SK-N-SH (cell line): ENCODE measurements around the gene RRBP1. TPM values are rescaled to one million over a fixed set of nuclear protein-coding genes. Genes with fewer than 3 reads are reported as not detected.
A peak's percentile ranks its signal among the peaks of the same experiment; 100 is the strongest.

Experiments
- CTCF ChIA-PET: fragments of 300-600, 350-600 bp; formaldehyde crosslinking; extraction: SDS; loops from one replicate; lab custom pipeline; 2021; lab: Yijun Ruan, JAX
- POLR2A ChIA-PET: fragments of 350-600 bp; sonication (Branson Sonifier 250); formaldehyde crosslinking; extraction: SDS; loops from one replicate; lab custom pipeline; 2020; ENCODE audit warnings: antibody characterized with exemption, inconsistent platforms; lab: Yijun Ruan, JAX
- DNase-seq: peaks from one replicate; pipeline ENCODE4 v3.0.0; 2012
- H2AFZ ChIP-seq: fragments of 200-600 bp; sonication (generic); 2 replicates; pipeline ENCODE4 v1.8.1; 2016; ENCODE audit warnings: antibody characterized with exemption, mild to moderate bottlenecking, low read depth
- H3F3A ChIP-seq: fragments of 200-600 bp; sonication (generic); replicated peaks from 2 replicates; pipeline ENCODE3; 2016; ENCODE audit warnings: antibody characterized with exemption, mild to moderate bottlenecking; ENCODE audit not compliant: insufficient read depth
- H3K27ac ChIP-seq, 2 experiments: fragments of 200-500 bp in 1 of 2; fragments of 200-600 bp in 1 of 2; sonication (Bioruptor generic) in 1 of 2; sonication (generic), shearing (Covaris generic) in 1 of 2; 2 replicates each; pipeline versions ENCODE4 v1.5.1 to v1.6.1; 2014 to 2016; ENCODE audit warnings: low read depth in 2 of 2, inconsistent platforms in 1 of 2, low read length in 1 of 2, mild to moderate bottlenecking in 1 of 2, mixed read lengths in 1 of 2
- H3K27me3 ChIP-seq: fragments of 200-600 bp; sonication (generic), shearing (Covaris generic); 2 replicates; pipeline ENCODE4 v1.6.1; 2016; ENCODE audit warnings: mixed run types; ENCODE audit not compliant: insufficient read depth
- H3K36me3 ChIP-seq, 2 experiments: fragments of 200-500 bp in 1 of 2; fragments of 200-600 bp in 1 of 2; sonication (Bioruptor generic) in 1 of 2; sonication (generic) in 1 of 2; replicated peaks in 1 of 2; 2 replicates each; pipeline versions ENCODE3 to v1.5.1; 2014 to 2016; ENCODE audit warnings: low read length in 1 of 2, mild to moderate bottlenecking in 1 of 2; ENCODE audit not compliant: insufficient read depth in 2 of 2, control insufficient read depth in 1 of 2
- H3K4me1 ChIP-seq, 2 experiments: fragments of 200-500 bp in 1 of 2; fragments of 200-600 bp in 1 of 2; sonication (Bioruptor generic) in 1 of 2; sonication (generic), shearing (Covaris generic) in 1 of 2; 2 replicates each; pipeline versions ENCODE4 v1.5.1 to v1.6.1; 2014 to 2016; ENCODE audit warnings: low read depth in 1 of 2, low read length in 1 of 2, mixed run types in 1 of 2; ENCODE audit not compliant: insufficient read depth in 2 of 2, control insufficient read depth in 1 of 2
- H3K4me2 ChIP-seq: fragments of 200-600 bp; sonication (generic), shearing (Covaris generic); 2 replicates; pipeline ENCODE4 v1.6.1; 2017; ENCODE audit warnings: mixed run types
- H3K4me3 ChIP-seq, 2 experiments: fragments of 200-500 bp in 1 of 2; fragments of 200-600 bp in 1 of 2; sonication (Bioruptor generic) in 1 of 2; sonication (generic), shearing (Covaris generic) in 1 of 2; 2 replicates each; pipeline versions ENCODE4 v1.5.1 to v1.8.1; 2014 to 2016; ENCODE audit warnings: low read depth in 2 of 2, inconsistent platforms in 1 of 2, low read length in 1 of 2, mild to moderate bottlenecking in 1 of 2, mixed read lengths in 1 of 2, moderate library complexity in 1 of 2
- H3K79me2 ChIP-seq: fragments of 200-600 bp; sonication (generic); 2 replicates; pipeline ENCODE4 v1.8.1; 2017; ENCODE audit warnings: mild to moderate bottlenecking; ENCODE audit not compliant: insufficient read depth
- H3K9ac ChIP-seq: fragments of 200-600 bp; sonication (generic); 2 replicates; pipeline ENCODE4 v1.6.1; 2017; ENCODE audit warnings: mixed run types
- H3K9me2 ChIP-seq: fragments of 200-600 bp; sonication (generic); 2 replicates; pipeline ENCODE4 v1.6.1; 2017; ENCODE audit warnings: mixed run types
- H3K9me3 ChIP-seq: fragments of 200-600 bp; sonication (generic); 2 replicates; pipeline ENCODE4 v1.6.1; 2017; ENCODE audit warnings: mixed run types, mild to moderate bottlenecking, moderate library complexity
- H4K20me1 ChIP-seq: fragments of 200-600 bp; sonication (generic); 2 replicates; pipeline ENCODE4 v1.6.1; 2017; ENCODE audit warnings: mild to moderate bottlenecking, mixed run types; ENCODE audit not compliant: insufficient read depth
- ELF1 ChIP-seq: IDR thresholded peaks from 2 replicates; pipeline ENCODE4 v1.4.0; 2012
- EP300 ChIP-seq, 2 experiments: IDR thresholded peaks; 2 replicates each; pipeline versions ENCODE4 v1.4.0 to v1.6.1; 2012; ENCODE audit warnings: borderline replicate concordance in 1 of 2, low read depth in 1 of 2, low read length in 1 of 2
- EZH2phosphoT487 ChIP-seq: fragments of 200-600 bp; sonication (generic); IDR thresholded peaks from 2 replicates; pipeline ENCODE4 v1.6.1; 2017; ENCODE audit warnings: low read depth, mixed run types, mild to moderate bottlenecking, antibody characterized with exemption, moderate library complexity, borderline replicate concordance
- FOSL2 ChIP-seq: IDR thresholded peaks from 2 replicates; pipeline ENCODE4 v1.4.0; 2012; ENCODE audit warnings: low read depth, mild to moderate bottlenecking, moderate library complexity, borderline replicate concordance
- FOXM1 ChIP-seq: IDR thresholded peaks from 2 replicates; pipeline ENCODE4 v1.4.0; 2012; ENCODE audit warnings: low read depth, mild to moderate bottlenecking
- NFIC ChIP-seq: IDR thresholded peaks from 2 replicates; pipeline ENCODE4 v1.4.0; 2012; ENCODE audit warnings: borderline replicate concordance
- RAD21 ChIP-seq: IDR thresholded peaks from 2 replicates; pipeline ENCODE4 v1.6.1; 2012; ENCODE audit warnings: mild to moderate bottlenecking, low read length
- RCOR1 ChIP-seq: fragments of 150-350 bp; IDR thresholded peaks from 2 replicates; pipeline ENCODE4 v1.6.1; 2017; ENCODE audit warnings: antibody characterized with exemption, low read length
- RFX5 ChIP-seq: IDR thresholded peaks from 2 replicates; pipeline ENCODE4 v1.6.1; 2012; ENCODE audit warnings: mild to moderate bottlenecking, improper control_type of control experiment, low read length
- SIN3A ChIP-seq: IDR thresholded peaks from 2 replicates; pipeline ENCODE4 v1.6.1; 2012; ENCODE audit warnings: low read depth, mild to moderate bottlenecking, low read length, moderate library complexity, borderline replicate concordance
- TAF1 ChIP-seq: IDR thresholded peaks from 2 replicates; pipeline ENCODE4 v1.6.1; 2012; ENCODE audit warnings: low read depth, mild to moderate bottlenecking, low read length, moderate library complexity, borderline replicate concordance
- TEAD4 ChIP-seq: IDR thresholded peaks from 2 replicates; pipeline ENCODE4 v1.4.0; 2012; ENCODE audit warnings: mild to moderate bottlenecking, borderline replicate concordance; ENCODE audit not compliant: insufficient read depth
- YY1 ChIP-seq: IDR thresholded peaks from 2 replicates; pipeline ENCODE4 v1.4.0; 2012; ENCODE audit warnings: low read depth, mild to moderate bottlenecking
- WGBS: methylation state at CpG from one replicate; pipeline ENCODE4 v1.1.6; 2017; ENCODE audit warnings: low lambda C conversion rate; 5-methylcytosine and 5-hydroxymethylcytosine counted together
- polyA plus RNA-seq, 3 experiments: library from polyadenylated mRNA; depleted of rRNA; stranded (reverse); fragments of >200 nt; gene quantifications; 2 replicates each; pipeline ENCODE4 v1.2.3, GENCODE V29; 2012
- TF ChIP-seq, protein P1 (sequence below): IDR thresholded peaks from 2 replicates; pipeline ENCODE4 v1.4.0; 2012; ENCODE audit warnings: low read depth
- TF ChIP-seq, protein P2 (sequence below): fragments of 200-600 bp; sonication (generic); IDR thresholded peaks from 2 replicates; pipeline ENCODE4 v1.6.1; 2017; ENCODE audit warnings: antibody characterized with exemption, mild to moderate bottlenecking, moderate library complexity
- TF ChIP-seq, protein P3 (sequence below): IDR thresholded peaks from 2 replicates; pipeline ENCODE4 v1.6.1; 2012; ENCODE audit warnings: mild to moderate bottlenecking, low read depth, low read length, moderate library complexity
- TF ChIP-seq, protein P4 (sequence below): fragments of 150-350 bp; IDR thresholded peaks from 2 replicates; pipeline ENCODE4 v1.6.1; 2016; ENCODE audit warnings: mild to moderate bottlenecking, low read depth, low read length
- TF ChIP-seq, protein P5 (sequence below): IDR thresholded peaks from 2 replicates; pipeline ENCODE4 v1.4.0; 2012; ENCODE audit warnings: low read depth, borderline replicate concordance

The RRBP1 gene, protein sequence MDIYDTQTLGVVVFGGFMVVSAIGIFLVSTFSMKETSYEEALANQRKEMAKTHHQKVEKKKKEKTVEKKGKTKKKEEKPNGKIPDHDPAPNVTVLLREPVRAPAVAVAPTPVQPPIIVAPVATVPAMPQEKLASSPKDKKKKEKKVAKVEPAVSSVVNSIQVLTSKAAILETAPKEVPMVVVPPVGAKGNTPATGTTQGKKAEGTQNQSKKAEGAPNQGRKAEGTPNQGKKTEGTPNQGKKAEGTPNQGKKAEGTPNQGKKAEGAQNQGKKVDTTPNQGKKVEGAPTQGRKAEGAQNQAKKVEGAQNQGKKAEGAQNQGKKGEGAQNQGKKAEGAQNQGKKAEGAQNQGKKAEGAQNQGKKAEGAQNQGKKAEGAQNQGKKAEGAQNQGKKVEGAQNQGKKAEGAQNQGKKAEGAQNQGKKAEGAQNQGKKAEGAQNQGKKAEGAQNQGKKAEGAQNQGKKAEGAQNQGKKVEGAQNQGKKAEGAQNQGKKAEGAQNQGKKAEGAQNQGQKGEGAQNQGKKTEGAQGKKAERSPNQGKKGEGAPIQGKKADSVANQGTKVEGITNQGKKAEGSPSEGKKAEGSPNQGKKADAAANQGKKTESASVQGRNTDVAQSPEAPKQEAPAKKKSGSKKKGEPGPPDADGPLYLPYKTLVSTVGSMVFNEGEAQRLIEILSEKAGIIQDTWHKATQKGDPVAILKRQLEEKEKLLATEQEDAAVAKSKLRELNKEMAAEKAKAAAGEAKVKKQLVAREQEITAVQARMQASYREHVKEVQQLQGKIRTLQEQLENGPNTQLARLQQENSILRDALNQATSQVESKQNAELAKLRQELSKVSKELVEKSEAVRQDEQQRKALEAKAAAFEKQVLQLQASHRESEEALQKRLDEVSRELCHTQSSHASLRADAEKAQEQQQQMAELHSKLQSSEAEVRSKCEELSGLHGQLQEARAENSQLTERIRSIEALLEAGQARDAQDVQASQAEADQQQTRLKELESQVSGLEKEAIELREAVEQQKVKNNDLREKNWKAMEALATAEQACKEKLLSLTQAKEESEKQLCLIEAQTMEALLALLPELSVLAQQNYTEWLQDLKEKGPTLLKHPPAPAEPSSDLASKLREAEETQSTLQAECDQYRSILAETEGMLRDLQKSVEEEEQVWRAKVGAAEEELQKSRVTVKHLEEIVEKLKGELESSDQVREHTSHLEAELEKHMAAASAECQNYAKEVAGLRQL (N-terminal part only)
- 31.0 and 50.2 TPM in 2 replicates for polyA plus RNA-seq (2012; rRNA removed)
- 28.4 and 38.4 TPM in 2 replicates for polyA plus RNA-seq (2012; cell fraction: cytosol; rRNA removed)
- polyA plus RNA-seq (2012; cell fraction: nucleus; rRNA removed): 71.4 and 77.4 TPM in 2 replicates

DNA sequence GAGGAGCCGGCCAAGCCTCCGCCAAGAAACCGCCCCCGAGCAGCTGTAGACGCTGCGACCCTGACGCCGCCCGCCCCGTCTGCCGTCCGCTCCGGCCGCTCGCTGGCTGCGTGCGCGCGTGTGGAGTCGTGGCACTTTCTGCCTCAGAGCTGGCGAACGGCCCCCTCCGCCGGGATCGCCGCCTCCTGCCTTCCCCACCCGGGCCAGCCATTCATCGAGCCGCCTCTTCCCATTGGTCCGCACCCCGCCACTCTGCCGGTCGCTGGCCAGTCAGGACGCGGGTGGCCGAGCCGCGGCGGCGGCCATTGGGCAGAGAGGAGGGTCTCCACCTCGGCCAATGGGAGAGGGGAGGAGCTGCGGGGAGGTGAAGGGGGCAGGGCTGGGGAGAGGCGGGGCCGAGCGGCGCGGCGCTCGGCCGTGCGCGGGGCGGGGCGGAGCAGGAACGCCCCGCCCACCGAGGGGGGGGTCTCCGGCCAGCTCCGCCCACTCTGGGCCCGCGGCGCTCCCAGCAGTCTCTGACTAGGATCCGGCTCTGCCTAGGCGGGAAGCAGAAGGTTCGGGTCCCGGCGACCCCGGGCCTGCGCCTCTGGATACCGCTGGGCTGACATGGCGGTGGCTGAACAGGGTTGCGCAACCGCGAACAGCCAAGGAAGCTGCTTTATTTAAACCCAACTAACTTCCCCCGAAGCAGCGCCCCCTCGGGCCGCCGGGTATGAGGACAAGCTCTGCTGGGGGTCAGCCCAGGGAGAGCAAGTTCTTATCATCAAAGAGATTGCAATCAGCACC, at the start of gene RRBP1:
Gene RRBP1, minus strand, starts transcription at position 140 of the 786 bp plus-strand sequence. CDS start 21,735 bp downstream, outside the sequence.
- Histone ChIP-seq H2AFZ (peak within 1 kb of the TSS; percentile 89; the same call in 1 of the 2 replicates), H3K36me3 (peaks cover 6 to 21% of the 10 kb centered on the region in 2 experiments), H3K27ac (peak within 1 kb of the TSS; percentile 62 to 68; a peak in 3 of 4 replicates), H3K9me3 (no peaks in the 10 kb centered on the region), H3K79me2 (peaks cover 37% of the 10 kb centered on the region), H3K4me3 (peak within 1 kb of the TSS; percentile 79 to 87), H3F3A (no peaks in the 10 kb centered on the region), H4K20me1 (peaks cover 34% of the 10 kb centered on the region), H3K9ac (peak within 1 kb of the TSS; percentile 74; the same call in 1 of the 2 replicates), H3K27me3 (peaks cover 32% of the 10 kb centered on the region), H3K4me1 (peaks cover 8 to 11% of the 10 kb centered on the region in 2 experiments; a peak in 2 of 4 replicates), H3K4me2 (peak within 1 kb of the TSS; percentile 79), H3K9me2 (no peaks in the 10 kb centered on the region)
- ChIA-PET CTCF (interaction anchor here (0.7 to 6.4 kb wide), 39 partner anchors 9 to 591 kb away, joined by 3 to 75 read pairs (median 4); partner anchors contain the start of gene BANF2), POLR2A (interaction anchor here (0.6 to 1.2 kb wide), 5 partner anchors 103 to 275 kb away, joined by 3 to 6 read pairs (median 3); no protein-coding TSS in a partner anchor)
- under 1% methylated on average over 41 of the region's 79 CpGs for WGBS
- peak; percentile 98 for DNase-seq
- TF ChIP-seq NFIC: no peak
- 0 out of 2 replicates have a peak, but pooled peaks have one; percentile 8 for TF ChIP-seq RFX5
- no peak for TF ChIP-seq EZH2phosphoT487
- no peak for TF ChIP-seq FOXM1
- no peak for TF ChIP-seq RCOR1
- TF ChIP-seq TEAD4: no peak
- TF ChIP-seq YY1: no peak
- peak; percentile 82; the same call in 1 of the 2 replicates for TF ChIP-seq TAF1
- TF ChIP-seq, protein P1, sequence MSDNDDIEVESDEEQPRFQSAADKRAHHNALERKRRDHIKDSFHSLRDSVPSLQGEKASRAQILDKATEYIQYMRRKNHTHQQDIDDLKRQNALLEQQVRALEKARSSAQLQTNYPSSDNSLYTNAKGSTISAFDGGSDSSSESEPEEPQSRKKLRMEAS: peak; percentile 61
- TF ChIP-seq, protein P2, sequence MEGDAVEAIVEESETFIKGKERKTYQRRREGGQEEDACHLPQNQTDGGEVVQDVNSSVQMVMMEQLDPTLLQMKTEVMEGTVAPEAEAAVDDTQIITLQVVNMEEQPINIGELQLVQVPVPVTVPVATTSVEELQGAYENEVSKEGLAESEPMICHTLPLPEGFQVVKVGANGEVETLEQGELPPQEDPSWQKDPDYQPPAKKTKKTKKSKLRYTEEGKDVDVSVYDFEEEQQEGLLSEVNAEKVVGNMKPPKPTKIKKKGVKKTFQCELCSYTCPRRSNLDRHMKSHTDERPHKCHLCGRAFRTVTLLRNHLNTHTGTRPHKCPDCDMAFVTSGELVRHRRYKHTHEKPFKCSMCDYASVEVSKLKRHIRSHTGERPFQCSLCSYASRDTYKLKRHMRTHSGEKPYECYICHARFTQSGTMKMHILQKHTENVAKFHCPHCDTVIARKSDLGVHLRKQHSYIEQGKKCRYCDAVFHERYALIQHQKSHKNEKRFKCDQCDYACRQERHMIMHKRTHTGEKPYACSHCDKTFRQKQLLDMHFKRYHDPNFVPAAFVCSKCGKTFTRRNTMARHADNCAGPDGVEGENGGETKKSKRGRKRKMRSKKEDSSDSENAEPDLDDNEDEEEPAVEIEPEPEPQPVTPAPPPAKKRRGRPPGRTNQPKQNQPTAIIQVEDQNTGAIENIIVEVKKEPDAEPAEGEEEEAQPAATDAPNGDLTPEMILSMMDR: peak; percentile 86
- no peak for TF ChIP-seq ELF1
- no peak for TF ChIP-seq EP300 (IDR thresholded peaks at IDR 0.05; ENCODE audit: borderline replicate concordance in 1 of 2, low read depth in 1 of 2, low read length in 1 of 2)
- TF ChIP-seq, protein P3, sequence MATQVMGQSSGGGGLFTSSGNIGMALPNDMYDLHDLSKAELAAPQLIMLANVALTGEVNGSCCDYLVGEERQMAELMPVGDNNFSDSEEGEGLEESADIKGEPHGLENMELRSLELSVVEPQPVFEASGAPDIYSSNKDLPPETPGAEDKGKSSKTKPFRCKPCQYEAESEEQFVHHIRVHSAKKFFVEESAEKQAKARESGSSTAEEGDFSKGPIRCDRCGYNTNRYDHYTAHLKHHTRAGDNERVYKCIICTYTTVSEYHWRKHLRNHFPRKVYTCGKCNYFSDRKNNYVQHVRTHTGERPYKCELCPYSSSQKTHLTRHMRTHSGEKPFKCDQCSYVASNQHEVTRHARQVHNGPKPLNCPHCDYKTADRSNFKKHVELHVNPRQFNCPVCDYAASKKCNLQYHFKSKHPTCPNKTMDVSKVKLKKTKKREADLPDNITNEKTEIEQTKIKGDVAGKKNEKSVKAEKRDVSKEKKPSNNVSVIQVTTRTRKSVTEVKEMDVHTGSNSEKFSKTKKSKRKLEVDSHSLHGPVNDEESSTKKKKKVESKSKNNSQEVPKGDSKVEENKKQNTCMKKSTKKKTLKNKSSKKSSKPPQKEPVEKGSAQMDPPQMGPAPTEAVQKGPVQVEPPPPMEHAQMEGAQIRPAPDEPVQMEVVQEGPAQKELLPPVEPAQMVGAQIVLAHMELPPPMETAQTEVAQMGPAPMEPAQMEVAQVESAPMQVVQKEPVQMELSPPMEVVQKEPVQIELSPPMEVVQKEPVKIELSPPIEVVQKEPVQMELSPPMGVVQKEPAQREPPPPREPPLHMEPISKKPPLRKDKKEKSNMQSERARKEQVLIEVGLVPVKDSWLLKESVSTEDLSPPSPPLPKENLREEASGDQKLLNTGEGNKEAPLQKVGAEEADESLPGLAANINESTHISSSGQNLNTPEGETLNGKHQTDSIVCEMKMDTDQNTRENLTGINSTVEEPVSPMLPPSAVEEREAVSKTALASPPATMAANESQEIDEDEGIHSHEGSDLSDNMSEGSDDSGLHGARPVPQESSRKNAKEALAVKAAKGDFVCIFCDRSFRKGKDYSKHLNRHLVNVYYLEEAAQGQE: no peak
- no peak for TF ChIP-seq RAD21
- 0 out of 2 replicates have a peak, but pooled peaks have one; percentile 21 for TF ChIP-seq SIN3A
- TF ChIP-seq, protein P4, sequence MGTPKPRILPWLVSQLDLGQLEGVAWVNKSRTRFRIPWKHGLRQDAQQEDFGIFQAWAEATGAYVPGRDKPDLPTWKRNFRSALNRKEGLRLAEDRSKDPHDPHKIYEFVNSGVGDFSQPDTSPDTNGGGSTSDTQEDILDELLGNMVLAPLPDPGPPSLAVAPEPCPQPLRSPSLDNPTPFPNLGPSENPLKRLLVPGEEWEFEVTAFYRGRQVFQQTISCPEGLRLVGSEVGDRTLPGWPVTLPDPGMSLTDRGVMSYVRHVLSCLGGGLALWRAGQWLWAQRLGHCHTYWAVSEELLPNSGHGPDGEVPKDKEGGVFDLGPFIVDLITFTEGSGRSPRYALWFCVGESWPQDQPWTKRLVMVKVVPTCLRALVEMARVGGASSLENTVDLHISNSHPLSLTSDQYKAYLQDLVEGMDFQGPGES: peak; percentile 97
- TF ChIP-seq, protein P5, sequence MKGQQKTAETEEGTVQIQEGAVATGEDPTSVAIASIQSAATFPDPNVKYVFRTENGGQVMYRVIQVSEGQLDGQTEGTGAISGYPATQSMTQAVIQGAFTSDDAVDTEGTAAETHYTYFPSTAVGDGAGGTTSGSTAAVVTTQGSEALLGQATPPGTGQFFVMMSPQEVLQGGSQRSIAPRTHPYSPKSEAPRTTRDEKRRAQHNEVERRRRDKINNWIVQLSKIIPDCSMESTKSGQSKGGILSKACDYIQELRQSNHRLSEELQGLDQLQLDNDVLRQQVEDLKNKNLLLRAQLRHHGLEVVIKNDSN: no peak
- no peak for TF ChIP-seq FOSL2
